Measurements from ENCODE around the gene BCL11B. TPM values are rescaled to one million over a fixed set of nuclear protein-coding genes. Genes with fewer than 3 reads are reported as not detected.

The BCL11B gene
- 1.7 and 2.8 TPM in 2 replicates for total RNA-seq
- 0.04 and 0.57 TPM in 2 replicates for polyA plus RNA-seq

- H3K27me3 ChIP-seq: peaks cover 82% of the 10 kb centered on the region
- TF ChIP-seq, protein P1, sequence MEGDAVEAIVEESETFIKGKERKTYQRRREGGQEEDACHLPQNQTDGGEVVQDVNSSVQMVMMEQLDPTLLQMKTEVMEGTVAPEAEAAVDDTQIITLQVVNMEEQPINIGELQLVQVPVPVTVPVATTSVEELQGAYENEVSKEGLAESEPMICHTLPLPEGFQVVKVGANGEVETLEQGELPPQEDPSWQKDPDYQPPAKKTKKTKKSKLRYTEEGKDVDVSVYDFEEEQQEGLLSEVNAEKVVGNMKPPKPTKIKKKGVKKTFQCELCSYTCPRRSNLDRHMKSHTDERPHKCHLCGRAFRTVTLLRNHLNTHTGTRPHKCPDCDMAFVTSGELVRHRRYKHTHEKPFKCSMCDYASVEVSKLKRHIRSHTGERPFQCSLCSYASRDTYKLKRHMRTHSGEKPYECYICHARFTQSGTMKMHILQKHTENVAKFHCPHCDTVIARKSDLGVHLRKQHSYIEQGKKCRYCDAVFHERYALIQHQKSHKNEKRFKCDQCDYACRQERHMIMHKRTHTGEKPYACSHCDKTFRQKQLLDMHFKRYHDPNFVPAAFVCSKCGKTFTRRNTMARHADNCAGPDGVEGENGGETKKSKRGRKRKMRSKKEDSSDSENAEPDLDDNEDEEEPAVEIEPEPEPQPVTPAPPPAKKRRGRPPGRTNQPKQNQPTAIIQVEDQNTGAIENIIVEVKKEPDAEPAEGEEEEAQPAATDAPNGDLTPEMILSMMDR (IDR thresholded peaks at IDR 0.05; ENCODE audit: low read depth, low read length): peak; percentile 50
- H3K36me3 ChIP-seq: no peaks in the 10 kb centered on the region
- H3K27ac ChIP-seq: no peak within 1 kb of the TSS
- H3K4me1 ChIP-seq (ENCODE audit: low read depth): peaks cover 9% of the 10 kb centered on the region
- DNase-seq (ENCODE audit: low read depth in 1 of 2, low spot score in 1 of 2): peak; percentile 89 to 94
- H3K9me3 ChIP-seq (ENCODE audit: low read depth): no peaks in the 10 kb centered on the region
- H3K4me3 ChIP-seq: peak within 1 kb of the TSS; percentile 65
Observed at GRCh38 chr14:99271951-99272631, at the start of gene BCL11B. Gene BCL11B, minus strand, starts transcription at chr14:99272197. Its CDS starts 979 bp downstream, at chr14:99271218.

DNA sequence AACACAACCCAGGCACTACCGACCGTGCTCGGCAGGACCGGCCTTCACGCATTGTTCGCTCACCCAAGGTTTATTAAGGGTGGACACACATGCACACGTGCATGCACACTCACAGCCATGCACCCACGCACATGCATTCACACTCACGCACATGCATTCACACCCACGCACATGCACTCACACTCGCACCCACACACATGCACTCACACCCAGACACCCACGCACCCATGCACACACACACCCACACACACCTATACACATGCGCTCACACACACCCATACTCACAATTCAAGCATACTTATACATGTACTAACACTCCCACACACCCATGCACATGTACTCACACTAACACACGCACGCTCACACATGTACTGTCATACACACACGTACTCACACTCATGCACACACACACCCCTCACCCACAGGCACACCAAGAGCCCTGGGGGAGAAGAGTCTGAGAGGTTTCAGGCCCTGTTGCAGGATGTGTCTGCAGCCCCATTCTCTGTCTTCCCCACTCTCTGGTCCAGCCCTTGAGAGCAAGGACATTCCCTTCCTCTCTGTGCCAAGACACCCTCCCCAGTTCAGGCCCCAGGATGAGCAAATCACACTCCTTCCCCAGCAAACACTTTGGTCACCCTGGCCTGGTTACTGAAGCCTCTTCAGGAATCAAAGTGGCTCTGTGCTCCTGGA is 49.4 kb upstream of the BCL11B start:
- Histone ChIP-seq H3K4me3 (no peak overlapping the region), H3K9me3 (ENCODE audit: low read depth) (no peaks in the 10 kb centered on the region)
- DNase-seq (ENCODE audit: low read depth in 1 of 2, low spot score in 1 of 2): no peak

DNA sequence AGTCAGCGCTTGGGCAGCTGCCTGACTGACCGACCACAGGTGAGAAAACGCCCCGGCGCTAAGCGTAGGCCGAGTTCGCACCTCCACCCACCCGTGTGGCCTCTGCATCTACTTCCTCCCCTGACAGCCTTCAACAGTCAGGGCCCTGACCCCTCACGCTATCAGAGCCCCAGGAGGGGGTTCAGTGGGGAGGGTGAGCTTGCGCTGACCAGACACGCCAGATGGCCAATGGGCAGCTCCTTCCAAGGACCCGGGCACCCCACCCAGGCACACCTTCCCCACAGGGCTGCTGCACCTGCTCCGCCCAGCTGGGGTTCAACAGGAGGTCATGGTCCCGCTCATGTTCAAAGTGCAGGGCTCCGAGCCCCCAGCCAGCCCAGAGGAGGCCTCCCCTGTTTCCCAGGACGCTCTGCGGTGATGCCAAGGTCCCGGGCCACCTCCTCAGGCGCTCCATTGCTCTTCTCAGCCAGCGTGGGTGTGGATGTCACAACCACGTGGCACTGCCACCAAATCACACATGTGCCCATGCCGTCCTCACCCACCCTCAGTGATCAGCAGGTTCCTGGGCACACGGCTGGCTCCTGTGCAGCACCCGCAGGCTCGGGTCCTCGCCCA is 48.7 kb upstream of the BCL11B start:
- no peak for DNase-seq (ENCODE audit: low read depth in 1 of 2, low spot score in 1 of 2)

More for the DNA sequence above, 49.4 kb upstream of the BCL11B start:
- Histone ChIP-seq H3K27ac (no peak overlapping the region), H3K4me1 (ENCODE audit: low read depth) (no peaks in the 10 kb centered on the region), H3K27me3 (no peaks in the 10 kb centered on the region), H3K36me3 (no peaks in the 10 kb centered on the region)
- TF ChIP-seq, protein P1 (IDR thresholded peaks at IDR 0.05; ENCODE audit: low read depth, low read length): no peak

GRCh38 chr14:99320105-99320572 is 48.1 kb upstream of the BCL11B start:
- no peaks in the 10 kb centered on the region for H3K4me1 ChIP-seq (ENCODE audit: low read depth)
- no peak overlapping the region for H3K27ac ChIP-seq
- no peaks in the 10 kb centered on the region for H3K9me3 ChIP-seq (ENCODE audit: low read depth)
- no peak overlapping the region for H3K4me3 ChIP-seq
- H3K27me3 ChIP-seq: no peaks in the 10 kb centered on the region
- TF ChIP-seq, protein P1 (IDR thresholded peaks at IDR 0.05; ENCODE audit: low read depth, low read length): peak; percentile 77
- H3K36me3 ChIP-seq: no peaks in the 10 kb centered on the region
- peak; percentile 38 to 60 for DNase-seq (ENCODE audit: low read depth in 1 of 2, low spot score in 1 of 2)

More for the DNA sequence above, 48.7 kb upstream of the BCL11B start:
- H3K9me3 ChIP-seq (ENCODE audit: low read depth): no peaks in the 10 kb centered on the region
- no peaks in the 10 kb centered on the region for H3K36me3 ChIP-seq
- no peak overlapping the region for H3K27ac ChIP-seq
- no peaks in the 10 kb centered on the region for H3K4me1 ChIP-seq (ENCODE audit: low read depth)
- TF ChIP-seq, protein P1 (IDR thresholded peaks at IDR 0.05; ENCODE audit: low read depth, low read length): no peak
- H3K27me3 ChIP-seq: no peaks in the 10 kb centered on the region
- no peak overlapping the region for H3K4me3 ChIP-seq

DNA sequence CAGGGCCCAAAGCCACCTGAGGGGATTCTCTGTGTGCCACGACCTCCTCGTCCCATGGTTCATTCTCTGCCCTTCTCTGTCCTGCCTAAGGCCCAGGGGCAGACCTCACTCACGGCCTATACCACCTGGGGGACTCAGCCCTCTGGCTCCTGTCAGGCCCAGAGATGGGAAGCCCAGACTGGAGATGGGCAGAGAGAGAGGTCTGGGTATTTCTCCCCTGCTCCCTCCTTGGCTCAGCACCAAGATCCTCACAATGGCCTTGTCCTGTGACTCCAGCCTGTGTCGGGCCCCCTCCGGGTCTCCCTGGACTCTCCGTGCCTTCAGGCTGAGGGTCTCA is 46.9 kb upstream of the BCL11B start:
- no peaks in the 10 kb centered on the region for H3K27me3 ChIP-seq
- no peaks in the 10 kb centered on the region for H3K4me1 ChIP-seq (ENCODE audit: low read depth)
- H3K27ac ChIP-seq: no peak overlapping the region
- no peak overlapping the region for H3K4me3 ChIP-seq
- H3K36me3 ChIP-seq: no peaks in the 10 kb centered on the region
- TF ChIP-seq, protein P1 (IDR thresholded peaks at IDR 0.05; ENCODE audit: low read depth, low read length): no peak
- DNase-seq (ENCODE audit: low read depth in 1 of 2, low spot score in 1 of 2): no peak
- no peaks in the 10 kb centered on the region for H3K9me3 ChIP-seq (ENCODE audit: low read depth)
